ENCODE measurements around the gene KCNK18.

KCNK18 gene

GRCh38 chr10:117254774-117255735 is 57.8 kb downstream of the KCNK18 start:
- no peak for DNase-seq

GRCh38 chr10:117255835-117256460 is 58.7 kb downstream of the KCNK18 start:
- DNase-seq, result no peak

GRCh38 chr10:117256910-117257309 is 59.6 kb downstream of the KCNK18 start:
- DNase-seq, result no peak

GRCh38 chr10:117257721-117258120 is 60.4 kb downstream of the KCNK18 start:
- no peak for DNase-seq

GRCh38 chr10:117259279-117259678 is 62.0 kb downstream of the KCNK18 start:
- no peak for DNase-seq
